Fibroblast of lung (primary cell): Measurements from ENCODE around the gene OR2L3.

Experiments used
- CTCF ChIP-seq, 2 donors: IDR thresholded peaks in 1 of 2; conservative IDR thresholded peaks in 1 of 2; 1 replicate in 1 of 2; 2 replicates in 1 of 2; pipeline ENCODE4 v1.5.1; 2011 to 2012; ENCODE audit warnings: low read length in 2 of 2, control low read depth in 1 of 2, inconsistent platforms in 1 of 2, low read depth in 1 of 2, mild to moderate bottlenecking in 1 of 2
- EZH2 ChIP-seq: IDR thresholded peaks from 2 replicates; pipeline ENCODE4 v1.5.1; 2012; ENCODE audit warnings: low read length, control low read depth, mild to moderate bottlenecking; ENCODE audit errors: missing control alignments

GRCh38 chr1:248065604-248066003 is 19.0 kb downstream of the OR2L3 start:
- no peak for TF ChIP-seq CTCF (conservative IDR thresholded peaks at IDR 0.05 in 1 of 2, IDR thresholded peaks at IDR 0.05 in 1 of 2; ENCODE audit: low read depth in 1 of 2, low read length in 2 of 2)
- TF ChIP-seq EZH2 = no peak
